ENCODE data around the gene RPS6KC1. TPM values are rescaled to one million over a fixed set of nuclear protein-coding genes. Genes with fewer than 3 reads are reported as not detected.

The RPS6KC1 gene
- total RNA-seq, 1 donor from 2014 or later = 32.6 TPM

DNA sequence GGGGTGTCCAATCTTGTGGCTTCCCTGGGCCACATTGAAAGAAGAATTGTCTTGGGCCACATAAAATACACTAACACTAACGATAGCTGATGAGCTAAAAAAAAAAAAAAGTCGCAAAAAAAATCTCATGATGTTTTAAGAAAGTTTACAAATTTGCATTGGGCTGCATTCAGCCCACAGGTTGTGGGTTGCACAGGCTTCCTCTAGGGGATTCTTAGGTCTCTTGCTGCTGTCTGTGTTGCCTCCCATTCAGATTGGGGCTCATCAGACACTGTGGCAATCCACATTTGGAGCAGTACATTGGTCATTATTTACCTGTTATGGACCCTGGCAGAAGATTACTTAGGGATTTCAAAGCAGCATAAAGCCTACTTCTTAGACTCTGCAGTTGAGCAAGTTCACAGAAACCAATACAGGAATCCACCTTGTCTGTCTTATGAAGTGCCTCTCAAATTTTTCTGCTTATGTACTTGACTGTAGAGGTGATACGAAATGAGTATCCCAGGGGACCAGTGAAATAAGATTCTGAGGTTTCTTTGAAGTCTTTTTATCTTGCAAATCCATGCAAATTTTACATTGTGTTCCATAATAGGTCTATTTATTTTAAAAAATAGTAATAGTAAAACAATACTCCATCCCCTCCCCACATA, 205.5 kb downstream of the RPS6KC1 start:
- DNase-seq (ENCODE audit: low spot score) = no peak
- Histone ChIP-seq H3K4me2 (no peak overlapping the region), H3K79me2 (ENCODE audit: low read depth) (no peaks in the 10 kb centered on the region), H3F3A (ENCODE audit: low read depth) (no peaks in the 10 kb centered on the region), H2AFZ (replicated peaks) (no peak overlapping the region), H3K4me1 (no peaks in the 10 kb centered on the region), H3K4me3 (no peak overlapping the region), H4K20me1 (ENCODE audit: low read depth) (no peaks in the 10 kb centered on the region), H3K36me3 (no peaks in the 10 kb centered on the region), H3K27ac (no peak overlapping the region), H3K9ac (no peak overlapping the region), H3K27me3 (no peaks in the 10 kb centered on the region), H3K9me3 (ENCODE audit: low read depth) (no peaks in the 10 kb centered on the region)
- no peak overlapping the region for H3K4me3 Mint-ChIP-seq
- H3K9me3 Mint-ChIP-seq = no peaks in the 10 kb centered on the region
- no peak overlapping the region for H3K27ac Mint-ChIP-seq
- TF ChIP-seq CTCF (IDR thresholded peaks at IDR 0.05) = no peak
- TF ChIP-seq EZH2 (IDR thresholded peaks at IDR 0.05) = no peak
- no peak for TF ChIP-seq EZH2phosphoT487 (IDR thresholded peaks at IDR 0.05)
- no peaks in the 10 kb centered on the region for H3K36me3 Mint-ChIP-seq
- peaks cover 2% of the 10 kb centered on the region for H3K4me1 Mint-ChIP-seq
- no peaks in the 10 kb centered on the region for H3K27me3 Mint-ChIP-seq (ENCODE audit: insufficient read depth, low read depth)

- no peaks in the 10 kb centered on the region for H3F3A ChIP-seq (ENCODE audit: low read depth)
- TF ChIP-seq CTCF (IDR thresholded peaks at IDR 0.05) = no peak
- TF ChIP-seq EZH2 (IDR thresholded peaks at IDR 0.05) = no peak
- TF ChIP-seq EZH2phosphoT487 (IDR thresholded peaks at IDR 0.05) = no peak
- no peak overlapping the region for H3K4me3 ChIP-seq
- Mint-ChIP-seq H3K27me3 (ENCODE audit: insufficient read depth, low read depth) (no peaks in the 10 kb centered on the region), H3K4me1 (no peaks in the 10 kb centered on the region), H3K4me3 (no peak overlapping the region), H3K27ac (no peak overlapping the region), H3K36me3 (peaks cover 2% of the 10 kb centered on the region), H3K9me3 (no peaks in the 10 kb centered on the region)
- H3K27me3 ChIP-seq = no peaks in the 10 kb centered on the region
- no peaks in the 10 kb centered on the region for H3K4me1 ChIP-seq
- H3K27ac ChIP-seq = no peak overlapping the region
- H3K9ac ChIP-seq = no peak overlapping the region
- no peaks in the 10 kb centered on the region for H3K36me3 ChIP-seq
- no peaks in the 10 kb centered on the region for H4K20me1 ChIP-seq (ENCODE audit: low read depth)
- DNase-seq (ENCODE audit: low spot score) = peak; percentile 18
- no peaks in the 10 kb centered on the region for H3K9me3 ChIP-seq (ENCODE audit: low read depth)
- H3K4me2 ChIP-seq = peak overlapping the region; percentile 23
- peak overlapping the region; percentile 7 for H2AFZ ChIP-seq (replicated peaks)
- no peaks in the 10 kb centered on the region for H3K79me2 ChIP-seq (ENCODE audit: low read depth)
Observed at GRCh38 chr1:213260311-213261075, 209.5 kb downstream of the RPS6KC1 start.

DNA sequence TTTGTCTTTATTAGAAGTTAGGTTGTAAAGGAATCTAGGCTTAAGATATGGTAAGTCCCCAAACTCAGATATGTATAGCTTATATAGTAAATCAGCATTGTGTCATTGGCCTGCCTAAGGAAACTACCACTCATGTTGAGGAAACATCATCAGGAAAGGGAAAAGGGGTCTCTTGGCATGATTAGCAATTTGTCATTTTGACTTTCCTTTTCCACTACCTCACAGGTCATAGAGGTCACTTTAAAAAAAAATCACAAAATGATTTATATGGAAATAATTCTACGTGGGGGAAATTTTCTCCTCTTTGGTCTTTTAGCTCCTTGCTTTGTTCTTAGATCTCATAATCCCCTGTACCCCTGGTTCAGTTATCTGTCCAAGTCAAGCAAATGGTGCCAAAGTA, 213.5 kb downstream of the RPS6KC1 start:
- Histone ChIP-seq H3K9ac (no peak overlapping the region), H4K20me1 (ENCODE audit: low read depth) (no peaks in the 10 kb centered on the region), H3K27ac (no peak overlapping the region), H3K27me3 (no peaks in the 10 kb centered on the region), H3F3A (ENCODE audit: low read depth) (no peaks in the 10 kb centered on the region), H3K36me3 (no peaks in the 10 kb centered on the region), H3K9me3 (ENCODE audit: low read depth) (no peaks in the 10 kb centered on the region), H3K4me1 (no peaks in the 10 kb centered on the region), H3K79me2 (ENCODE audit: low read depth) (no peaks in the 10 kb centered on the region), H3K4me3 (no peak overlapping the region), H3K4me2 (no peak overlapping the region), H2AFZ (replicated peaks) (no peak overlapping the region)
- H3K27ac Mint-ChIP-seq = no peak overlapping the region
- H3K36me3 Mint-ChIP-seq = peaks cover 7% of the 10 kb centered on the region
- TF ChIP-seq CTCF (IDR thresholded peaks at IDR 0.05) (no peak), EZH2phosphoT487 (IDR thresholded peaks at IDR 0.05) (no peak), EZH2 (IDR thresholded peaks at IDR 0.05) (no peak)
- H3K4me1 Mint-ChIP-seq = no peaks in the 10 kb centered on the region
- no peak for DNase-seq (ENCODE audit: low spot score)
- H3K9me3 Mint-ChIP-seq = peaks cover 8% of the 10 kb centered on the region
- H3K27me3 Mint-ChIP-seq (ENCODE audit: insufficient read depth, low read depth) = no peaks in the 10 kb centered on the region
- H3K4me3 Mint-ChIP-seq = no peak overlapping the region
